ENCODE results near the gene DSC1. TPM values are rescaled to one million over a fixed set of nuclear protein-coding genes. Genes with fewer than 3 reads are reported as not detected.
"Not testable (repeated sequence)": the region's sequence is repeated elsewhere in the genome, so short reads cannot be mapped to it uniquely, and the experiment has no call there.

The DSC1 gene
- total RNA-seq = under 1 TPM; 0.04 to 0.08 TPM

GRCh38 chr18:31162825-31163435 is at the start of gene DSC1:
TSS of gene DSC1 (minus strand) at chr18:31162856. CDS start at chr18:31162594, 262 bp downstream.
- CTCF ChIA-PET = no interaction called here
- POLR2A ChIA-PET = no interaction called here

- ChIA-PET CTCF (no interaction called here), POLR2A (no interaction called here)
These were observed 48.4 kb upstream of the DSC1 start for GRCh38 chr18:31211047-31211446.

DNA sequence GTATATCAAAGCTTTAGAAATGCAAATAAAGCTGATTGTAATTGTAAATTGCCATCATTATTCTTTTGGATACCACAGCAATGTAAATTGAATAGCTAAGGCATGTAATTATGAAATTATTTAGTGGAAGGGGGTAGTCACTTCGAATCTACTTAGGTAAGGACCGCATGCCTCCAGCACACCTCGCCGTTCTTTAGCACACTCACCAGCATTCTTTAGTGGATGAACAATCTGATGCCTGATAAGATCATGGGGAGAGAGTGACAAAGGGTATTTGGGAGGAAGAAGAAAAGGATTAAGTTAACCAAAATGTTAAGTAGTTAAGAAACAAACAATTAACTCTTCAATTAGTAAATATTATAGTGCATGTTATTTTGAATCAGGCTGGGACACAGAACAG is 46.4 kb upstream of the DSC1 start:
- CTCF ChIA-PET = no interaction called here
- POLR2A ChIA-PET = no interaction called here

DNA sequence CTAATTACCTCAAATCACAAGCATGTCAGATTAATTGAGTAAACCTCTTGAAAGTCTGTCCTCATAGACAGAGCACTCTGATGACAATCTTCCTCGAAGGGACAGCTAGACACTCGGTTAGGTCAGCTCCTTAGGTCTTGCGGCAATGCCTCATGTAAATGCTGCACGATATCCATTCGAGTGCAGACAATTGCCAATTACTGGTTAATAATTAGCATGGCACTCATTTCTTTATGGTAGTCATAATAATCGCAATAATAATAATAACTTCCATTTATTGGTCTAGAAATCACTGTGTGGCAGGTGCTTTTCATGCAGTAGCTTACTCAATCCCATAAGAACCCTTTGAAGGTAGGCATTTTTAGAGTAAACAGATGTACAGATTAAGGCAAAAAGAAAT is 44.7 kb upstream of the DSC1 start:
- ChIA-PET CTCF (no interaction called here), POLR2A (no interaction called here)

- POLR2A ChIA-PET = no interaction called here
- CTCF ChIA-PET = no interaction called here
These were observed 44.2 kb upstream of the DSC1 start for GRCh38 chr18:31206787-31207381.

GRCh38 chr18:31206071-31206470 is 43.4 kb upstream of the DSC1 start:
- ChIA-PET CTCF (no interaction called here), POLR2A (no interaction called here)

DNA sequence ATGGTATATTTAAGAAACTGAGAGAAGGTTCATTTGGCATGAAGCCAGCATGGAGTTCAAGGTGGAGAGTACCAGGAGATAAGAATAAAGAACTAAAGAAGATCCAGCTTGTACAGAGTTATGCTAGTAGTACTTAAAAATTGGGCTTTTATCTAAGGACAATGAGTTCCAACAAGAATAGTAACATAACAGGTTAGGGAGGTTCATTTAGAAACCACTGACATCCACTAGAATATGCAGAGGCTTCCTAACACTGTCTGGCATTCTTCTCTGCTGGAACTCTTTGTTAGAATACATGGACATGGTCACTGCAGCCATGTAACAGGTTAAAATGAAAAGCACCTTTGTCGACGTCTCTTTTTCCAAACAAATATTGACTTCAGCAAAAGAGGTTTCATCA is 42.6 kb upstream of the DSC1 start:
- ChIA-PET CTCF (no interaction called here), POLR2A (no interaction called here)

DNA sequence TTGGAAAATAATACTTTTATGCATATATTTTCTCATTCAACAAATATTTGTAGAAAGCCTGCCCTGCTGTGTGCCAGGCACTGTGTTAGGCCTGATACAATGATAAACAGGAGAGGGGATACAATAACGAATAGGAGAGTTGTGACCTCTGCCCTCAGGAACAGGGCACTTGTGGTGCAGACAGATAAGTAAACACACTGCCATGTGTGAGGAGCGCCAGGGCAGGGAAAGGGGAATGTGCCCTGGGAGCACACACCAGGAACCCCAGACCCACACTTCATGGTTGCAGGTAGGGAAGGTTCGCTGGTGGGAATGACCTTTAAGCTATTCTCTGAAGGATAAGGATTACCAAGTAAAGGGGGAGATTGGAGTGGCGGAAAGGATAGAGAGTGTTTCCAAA is 42.2 kb upstream of the DSC1 start:
- POLR2A ChIA-PET = no interaction called here
- CTCF ChIA-PET = no interaction called here

DNA sequence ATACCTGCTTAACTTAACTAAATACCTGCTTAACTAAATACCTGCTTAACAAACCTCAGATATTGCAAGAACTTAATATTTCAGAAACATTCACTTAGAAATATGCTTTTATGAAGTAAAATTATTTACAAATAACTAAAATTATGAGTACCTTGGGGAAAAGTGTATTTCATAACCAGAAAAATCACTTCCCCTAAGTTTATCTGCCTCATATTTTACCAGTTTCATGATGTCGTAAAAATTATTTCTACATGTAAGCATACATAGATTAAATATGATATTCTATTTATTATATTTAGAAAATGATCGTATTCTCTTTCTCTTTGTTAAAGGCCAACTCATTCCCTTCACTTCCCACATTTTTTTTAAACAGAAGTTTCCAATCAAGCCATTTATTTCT is 41.5 kb upstream of the DSC1 start:
- ChIA-PET POLR2A (no interaction called here), CTCF (no interaction called here)

DNA sequence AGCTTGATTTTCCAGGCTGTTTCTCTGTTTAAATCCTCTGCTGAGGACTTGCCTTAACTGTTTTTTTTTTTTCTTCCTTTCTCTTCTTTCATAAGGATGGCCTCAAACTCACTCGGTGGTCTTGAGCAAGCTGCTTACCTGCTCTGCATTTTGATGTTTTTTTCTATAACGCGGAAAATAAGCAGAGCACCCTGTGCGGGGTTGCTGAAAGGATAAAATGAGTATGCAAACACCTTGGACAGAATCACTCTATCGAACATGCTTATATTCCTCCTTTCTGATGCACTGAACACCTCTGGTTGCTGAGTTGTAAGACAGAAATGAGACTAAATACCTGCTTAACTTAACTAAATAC is 41.1 kb upstream of the DSC1 start:
- ChIA-PET POLR2A (no interaction called here), CTCF (no interaction called here)

DNA sequence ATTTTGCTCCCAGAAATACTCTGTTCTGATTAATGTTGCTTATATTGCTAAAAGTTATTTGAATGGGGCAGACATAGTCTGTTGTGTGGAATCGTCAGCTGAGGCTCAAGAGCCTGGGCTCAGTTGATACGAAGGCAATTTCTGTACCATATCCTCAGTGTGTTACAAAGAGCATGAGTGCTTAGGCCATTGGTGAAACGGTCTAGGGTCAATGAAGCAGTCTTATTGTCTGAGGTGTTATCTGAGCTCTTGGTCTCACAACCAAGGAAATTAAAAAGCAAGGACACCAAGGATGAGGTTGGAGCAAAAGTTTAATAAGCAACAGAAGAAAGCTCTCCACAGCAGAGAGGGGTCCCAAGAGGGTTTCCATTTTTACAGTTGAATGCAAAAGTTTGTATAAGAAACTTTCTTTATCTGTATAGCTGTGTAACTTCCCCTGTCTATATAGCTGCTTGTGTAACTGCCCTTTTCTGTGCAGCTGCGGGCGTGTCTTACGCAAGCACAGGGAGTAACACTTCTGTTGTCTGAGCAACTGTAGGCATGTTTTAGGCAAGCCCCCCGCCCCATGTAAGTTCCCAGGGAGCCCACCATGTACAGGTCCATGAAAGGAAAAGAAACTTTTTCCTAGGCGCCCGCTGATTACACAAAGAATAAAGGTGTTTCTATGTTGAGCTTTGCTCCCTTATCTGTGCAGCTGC is 40.6 kb upstream of the DSC1 start:
- POLR2A ChIA-PET = no interaction called here
- CTCF ChIA-PET = interaction anchor here (0.6 kb wide), 1 partner anchor 26 kb away, joined by 3 read pairs; no protein-coding TSS in a partner anchor

- CTCF ChIA-PET = interaction anchor here (0.6 kb wide), 1 partner anchor 268 kb away, joined by 5 read pairs; no protein-coding TSS in a partner anchor
- POLR2A ChIA-PET = no interaction called here
These were observed 36.6 kb upstream of the DSC1 start for GRCh38 chr18:31199190-31199769.

GRCh38 chr18:31197676-31198075 is 35.0 kb upstream of the DSC1 start:
- POLR2A ChIA-PET = no interaction called here
- CTCF ChIA-PET = no interaction called here

DNA sequence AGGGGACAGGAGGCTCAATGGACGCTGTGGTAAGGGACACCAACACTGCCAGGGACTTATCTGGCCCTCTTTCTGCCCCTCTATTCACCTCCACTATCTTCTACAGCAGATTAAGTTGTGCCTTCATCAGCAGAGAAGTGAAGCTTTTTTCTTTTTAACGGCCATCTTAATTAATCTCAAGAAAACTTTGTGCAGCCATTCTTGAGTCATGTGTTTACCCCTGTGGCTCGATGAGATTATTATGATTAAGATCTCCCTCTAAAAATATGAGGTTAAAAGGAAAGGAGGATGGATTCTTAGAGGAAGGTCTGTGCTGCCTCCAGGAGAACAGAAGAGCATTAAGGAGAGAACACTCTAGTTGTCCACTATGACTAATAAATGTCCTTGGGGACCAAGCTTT is 32.4 kb upstream of the DSC1 start:
- ChIA-PET POLR2A (no interaction called here), CTCF (no interaction called here)

DNA sequence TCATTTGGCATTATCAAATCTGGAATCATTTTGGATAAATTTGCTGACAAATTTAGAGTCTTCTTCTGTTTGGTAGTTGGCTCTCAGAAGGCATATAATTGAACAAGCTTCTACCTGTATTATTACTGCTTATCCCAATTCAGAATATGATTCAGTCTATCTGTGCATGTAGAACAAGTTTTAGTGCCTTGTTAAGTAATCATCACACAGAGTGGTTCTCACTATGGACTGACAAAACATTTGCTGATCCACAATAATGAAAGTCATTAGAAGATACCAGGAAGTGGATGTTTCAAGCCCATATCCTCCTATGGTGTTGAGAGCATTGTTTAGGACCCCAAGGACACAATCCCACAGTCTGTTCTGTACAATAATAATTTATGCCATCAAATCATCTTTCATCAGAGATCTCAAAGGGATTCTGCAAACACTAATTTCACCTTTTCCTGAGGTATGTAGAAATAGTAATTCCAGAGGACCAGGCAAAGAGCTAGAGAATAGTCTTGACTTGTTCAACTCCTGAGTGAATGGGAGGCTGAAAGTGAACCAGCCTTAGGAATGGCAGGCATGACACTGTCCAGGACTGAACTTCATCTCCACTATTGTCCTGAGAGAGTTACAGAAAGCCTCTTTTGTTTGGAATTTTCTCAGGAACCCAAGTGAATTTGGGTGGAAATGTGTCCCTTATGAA is 29.6 kb upstream of the DSC1 start:
- POLR2A ChIA-PET = no interaction called here
- CTCF ChIA-PET = no interaction called here

DNA sequence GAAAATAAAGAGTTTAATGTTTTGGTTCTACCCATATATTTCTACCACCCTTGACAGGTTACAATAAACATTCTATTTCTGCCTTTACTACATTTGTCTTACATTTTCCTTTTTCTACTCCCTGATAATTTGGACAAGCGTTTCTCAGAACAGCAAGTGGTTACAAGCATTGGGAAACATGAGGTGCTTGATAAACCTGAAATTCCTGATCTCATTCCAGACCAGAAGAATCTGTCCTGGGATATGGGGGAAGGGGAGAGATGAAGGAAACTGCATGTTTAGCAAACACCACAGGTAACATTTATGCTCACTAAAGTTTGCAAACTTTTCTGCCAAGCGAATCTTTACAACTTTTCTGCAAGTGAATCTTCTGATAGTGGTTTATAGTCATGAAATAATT is 28.3 kb upstream of the DSC1 start:
- POLR2A ChIA-PET = no interaction called here
- CTCF ChIA-PET = no interaction called here

DNA sequence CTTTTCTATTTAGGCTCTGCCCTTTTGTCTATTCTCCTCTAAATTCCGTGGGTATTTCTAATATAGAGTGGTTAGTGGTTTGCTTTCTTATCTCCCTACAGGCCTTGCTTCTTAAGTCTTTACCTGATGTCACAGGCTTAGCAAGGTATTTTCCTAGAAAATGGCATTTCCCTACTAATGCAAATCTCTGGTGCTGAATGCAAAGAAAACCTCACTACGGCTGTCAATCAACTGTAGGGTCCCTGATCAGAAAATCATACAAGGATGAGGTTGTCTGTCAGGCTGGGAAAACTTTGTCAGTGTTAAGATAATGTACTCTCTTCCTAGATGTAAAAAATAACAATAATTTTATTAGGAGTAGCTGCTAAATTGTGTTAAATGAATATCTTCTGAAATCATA is 27.1 kb upstream of the DSC1 start:
- POLR2A ChIA-PET = no interaction called here

GRCh38 chr18:31185186-31185950 is 22.7 kb upstream of the DSC1 start:
- ChIA-PET CTCF (no interaction called here), POLR2A (no interaction called here)

More for the DNA sequence above, 27.1 kb upstream of the DSC1 start:
- CTCF ChIA-PET = interaction anchor here (0.7 kb wide), 1 partner anchor 22 kb away, joined by 3 read pairs; no protein-coding TSS in a partner anchor

GRCh38 chr18:31183302-31183701 is 20.6 kb upstream of the DSC1 start:
- CTCF ChIA-PET = no interaction called here

DNA sequence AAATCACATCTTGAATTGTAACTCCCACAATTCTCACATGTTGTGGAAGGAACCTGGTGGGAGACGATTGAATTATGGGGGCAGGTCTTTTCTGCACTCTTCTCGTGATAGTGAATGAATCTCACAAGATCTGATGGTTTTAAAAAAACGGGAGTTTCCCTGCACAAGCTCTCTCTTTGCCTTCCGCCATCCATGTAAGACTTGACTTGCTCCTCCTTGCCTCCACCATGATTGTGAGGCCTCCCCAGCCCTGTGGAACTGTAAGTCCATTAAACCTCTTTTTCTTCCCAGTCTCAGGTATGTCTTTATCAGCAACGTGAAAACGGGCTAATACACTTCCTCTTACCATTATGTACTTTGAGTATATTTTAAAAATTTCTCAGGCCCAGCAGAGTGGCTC is 14.7 kb upstream of the DSC1 start:
- POLR2A ChIA-PET = not testable (repeated sequence)
- CTCF ChIA-PET = interaction anchor here (0.7 kb wide), 1 partner anchor 26 kb away, joined by 3 read pairs; no protein-coding TSS in a partner anchor

More at GRCh38 chr18:31183302-31183701, 20.6 kb upstream of the DSC1 start:
- POLR2A ChIA-PET = no interaction called here
